Measurements from ENCODE around the gene ARHGAP1. TPM values are rescaled to one million over a fixed set of nuclear protein-coding genes. Genes with fewer than 3 reads are reported as not detected.
A peak's percentile ranks its signal among the peaks of the same experiment; 100 is the strongest.

The ARHGAP1 gene
- total RNA-seq, 1 experiment from 2014 or later, result 53.0 TPM

- Mint-ChIP-seq H3K4me3 (no peak overlapping the region), H3K9me3 (no peaks in the 10 kb centered on the region), H3K36me3 (no peaks in the 10 kb centered on the region), H3K4me1 (0 out of 2 replicates have a peak, but pooled peaks cover 5% of the 10 kb centered on the region), H3K27ac (no peak overlapping the region), H3K27me3 (ENCODE audit: low read depth) (no peaks in the 10 kb centered on the region)
- no peak for TF ChIP-seq JUN (CRISPR knock-in tag; IDR thresholded peaks at IDR 0.05)
- TF ChIP-seq ZNF232 (CRISPR knock-in tag; IDR thresholded peaks at IDR 0.05), result no peak
- no peak for TF ChIP-seq IRF2 (CRISPR knock-in tag; IDR thresholded peaks at IDR 0.05; ENCODE audit: borderline replicate concordance, low read depth)
- DNase-seq (ENCODE audit: low spot score) (no peak), ATAC-seq (no peak)
- CTCF ChIA-PET, result interaction anchor here (1.3 kb wide), 1 partner anchor 165 kb away, joined by 3 read pairs; no protein-coding TSS in a partner anchor
- POLR2A ChIA-PET, result no interaction called here
These were observed 5.8 kb downstream of the ARHGAP1 start for GRCh38 chr11:46694607-46695006.

- DNase-seq (ENCODE audit: low spot score), result no peak
- ChIA-PET CTCF (interaction anchor here (1.3 kb wide), 1 partner anchor 165 kb away, joined by 3 read pairs; no protein-coding TSS in a partner anchor), POLR2A (no interaction called here)
- Mint-ChIP-seq H3K36me3 (no peaks in the 10 kb centered on the region), H3K4me3 (no peak overlapping the region), H3K27ac (peak overlapping the region; percentile 16; the same call in 1 of the 2 replicates), H3K4me1 (0 out of 2 replicates have a peak, but pooled peaks cover 5% of the 10 kb centered on the region), H3K9me3 (no peaks in the 10 kb centered on the region), H3K27me3 (ENCODE audit: low read depth) (no peaks in the 10 kb centered on the region)
- ATAC-seq, result no peak
- no peak for TF ChIP-seq ZNF512 (CRISPR knock-in tag; IDR thresholded peaks at IDR 0.05; ENCODE audit: borderline replicate concordance)
- TF ChIP-seq PRDM15 (CRISPR knock-in tag; IDR thresholded peaks at IDR 0.05), result no peak
- TF ChIP-seq AR (CRISPR knock-in tag; IDR thresholded peaks at IDR 0.05), result no peak
- TF ChIP-seq SP1 (CRISPR knock-in tag; conservative IDR thresholded peaks at IDR 0.05), result no peak
- no peak for TF ChIP-seq RORB (CRISPR knock-in tag; IDR thresholded peaks at IDR 0.05)
- no peak for TF ChIP-seq FOXK1 (CRISPR knock-in tag; IDR thresholded peaks at IDR 0.05)
- no peak for TF ChIP-seq ZMAT4 (CRISPR knock-in tag; IDR thresholded peaks at IDR 0.05)
- no peak for TF ChIP-seq STAT6 (CRISPR knock-in tag; conservative IDR thresholded peaks at IDR 0.05; ENCODE audit: low read depth)
- TF ChIP-seq CREM (CRISPR knock-in tag; IDR thresholded peaks at IDR 0.05), result no peak
- TF ChIP-seq E2F5 (CRISPR knock-in tag; IDR thresholded peaks at IDR 0.05), result no peak
- TF ChIP-seq ZNF232 (CRISPR knock-in tag; IDR thresholded peaks at IDR 0.05), result no peak
- no peak for TF ChIP-seq FOXP4 (CRISPR knock-in tag; IDR thresholded peaks at IDR 0.05)
These were observed 6.3 kb downstream of the ARHGAP1 start for GRCh38 chr11:46694072-46694471.
